HG02970 (cell line): ENCODE data around the gene PCDHB10.
"Not testable (repeated sequence)": the region's sequence is repeated elsewhere in the genome, so short reads cannot be mapped to it uniquely, and the experiment has no call there.

Experiments used
- ATAC-seq: cut with Tn5 transposase; IDR thresholded peaks from one replicate; pipeline ENCODE4 v1.9.1; 2021; ENCODE audit warnings: mild to moderate bottlenecking, moderate library complexity, moderate number of reproducible peaks; ENCODE audit not compliant: unreplicated experiment, low FRiP score

The PCDHB10 gene

GRCh38 chr5:141186897-141187512 is 5.1 kb upstream of the PCDHB10 start, which contains the start of gene PCDHB9:
Gene PCDHB9, plus strand, starts transcription at chr5:141187161. Its CDS starts 158 bp downstream, at chr5:141187319.
- ATAC-seq: no peak

- ATAC-seq: not testable (repeated sequence)
These were observed 3.5 kb upstream of the PCDHB10 start for GRCh38 chr5:141188682-141189081.

- ATAC-seq: not testable (repeated sequence)
These were observed 3.0 kb upstream of the PCDHB10 start for GRCh38 chr5:141189131-141189530.

- not testable (repeated sequence) for ATAC-seq
These were observed 2.2 kb downstream of the PCDHB10 start for GRCh38 chr5:141194332-141194731.

GRCh38 chr5:141196363-141196762 is 4.2 kb downstream of the PCDHB10 start:
- no peak for ATAC-seq

- no peak for ATAC-seq
These were observed 7.4 kb downstream of the PCDHB10 start, which contains the start of gene PCDHB11 for GRCh38 chr5:141199359-141200235. Gene PCDHB11, plus strand, starts transcription at chr5:141199627. Its CDS starts 148 bp downstream, at chr5:141199775.

GRCh38 chr5:141201126-141201525 is 9.0 kb downstream of the PCDHB10 start:
- not testable (repeated sequence) for ATAC-seq

GRCh38 chr5:141201646-141202045 is 9.5 kb downstream of the PCDHB10 start:
- ATAC-seq: not testable (repeated sequence)

- ATAC-seq: no peak
These were observed 16.3 kb downstream of the PCDHB10 start, which contains the start of gene PCDHB12 for GRCh38 chr5:141208478-141208877. Gene PCDHB12, plus strand, starts transcription at chr5:141208719. Its CDS starts 189 bp downstream, at chr5:141208908.

GRCh38 chr5:141210281-141210680 is 18.1 kb downstream of the PCDHB10 start:
- ATAC-seq: not testable (repeated sequence)

- ATAC-seq: not testable (repeated sequence)
These were observed 18.7 kb downstream of the PCDHB10 start for GRCh38 chr5:141210849-141211248.

- not testable (repeated sequence) for ATAC-seq
These were observed 21.6 kb downstream of the PCDHB10 start, which contains the start of gene PCDHB13 for GRCh38 chr5:141213656-141214339. Gene PCDHB13, plus strand, starts transcription at chr5:141213919. Its CDS starts 205 bp downstream, at chr5:141214124.

GRCh38 chr5:141214583-141214982 is 22.4 kb downstream of the PCDHB10 start:
- not testable (repeated sequence) for ATAC-seq

GRCh38 chr5:141215504-141215903 is 23.4 kb downstream of the PCDHB10 start:
- ATAC-seq: not testable (repeated sequence)

GRCh38 chr5:141216035-141216434 is 23.9 kb downstream of the PCDHB10 start:
- ATAC-seq: not testable (repeated sequence)

GRCh38 chr5:141223112-141223783 is 31.1 kb downstream of the PCDHB10 start, which contains the start of gene PCDHB14:
Gene PCDHB14, plus strand, starts transcription at chr5:141223343. Its CDS starts 163 bp downstream, at chr5:141223506.
- no peak for ATAC-seq

GRCh38 chr5:141224844-141225243 is 32.7 kb downstream of the PCDHB10 start:
- ATAC-seq: not testable (repeated sequence)

- ATAC-seq: not testable (repeated sequence)
These were observed 33.3 kb downstream of the PCDHB10 start for GRCh38 chr5:141225421-141225820.

GRCh38 chr5:141234109-141234667 is 42.0 kb downstream of the PCDHB10 start:
- no peak for ATAC-seq
